Lower leg skin (tissue), 3 donors: ENCODE measurements around the gene ZBTB40.

Experiments
- CTCF ChIP-seq, 3 donors: fragments of 450-650 bp; IDR thresholded peaks; one replicate each; pipeline ENCODE4 v1.5.1; 2016; ENCODE audit warnings: antibody characterized with exemption in 3 of 3, mild to moderate bottlenecking in 3 of 3, moderate library complexity in 2 of 3
- POLR2A ChIP-seq, 2 donors: fragments of 450-650 bp; IDR thresholded peaks; one replicate each; pipeline ENCODE4 v1.6.1; 2016 to 2017; ENCODE audit warnings: antibody characterized with exemption in 2 of 2, mild to moderate bottlenecking in 1 of 2, moderate library complexity in 1 of 2

GRCh38 chr1:22440582-22440981, 11.1 kb upstream of the ZBTB40 start:
- TF ChIP-seq CTCF (IDR thresholded peaks at IDR 0.05): no peak
- TF ChIP-seq POLR2A (IDR thresholded peaks at IDR 0.05): no peak
